H54 (cell line): ENCODE measurements around the gene DCLRE1B.

Experiments used
- DNase-seq: peaks from one replicate; pipeline ENCODE4 v3.0.0; 2011; ENCODE audit warnings: low spot score, mixed read lengths; ENCODE audit not compliant: insufficient read length
- FAIRE-seq: peaks from 3 replicates; lab custom pipeline; 2011; peaks lifted over from hg19 to GRCh38; lab: Jason Lieb, UNC
- POLR2A ChIP-seq: IDR thresholded peaks from 2 replicates; pipeline ENCODE4 v1.6.1; 2011; ENCODE audit warnings: low read depth, mild to moderate bottlenecking, low read length

DCLRE1B gene

GRCh38 chr1:113904674-113905434 lies at the start of gene DCLRE1B, which contains the start of gene AP4B1:
DCLRE1B (plus strand) TSS chr1:113905326; CDS start chr1:113905587, 261 bp downstream.
AP4B1 (minus strand) TSS chr1:113904799; CDS start chr1:113904717, 82 bp downstream.
- peak; percentile 91 for FAIRE-seq
- peak; percentile 93 for DNase-seq
- TF ChIP-seq POLR2A: peak; percentile 84

GRCh38 chr1:113855630-113856400 lies 49.3 kb upstream of the DCLRE1B start:
- no peak for FAIRE-seq
- no peak for TF ChIP-seq POLR2A
- DNase-seq: no peak

GRCh38 chr1:113856401-113856790 lies 48.7 kb upstream of the DCLRE1B start:
- FAIRE-seq: peak; percentile 27
- no peak for DNase-seq
- no peak for TF ChIP-seq POLR2A

- FAIRE-seq (no peak), DNase-seq (no peak)
- no peak for TF ChIP-seq POLR2A
Measured at GRCh38 chr1:113857776-113858175, 47.4 kb upstream of the DCLRE1B start.

- DNase-seq: no peak
- FAIRE-seq: no peak
- TF ChIP-seq POLR2A: no peak
Measured at GRCh38 chr1:113858418-113858817, 46.7 kb upstream of the DCLRE1B start.

- no peak for TF ChIP-seq POLR2A
- FAIRE-seq: no peak
Measured at GRCh38 chr1:113858982-113859381, 46.1 kb upstream of the DCLRE1B start.

GRCh38 chr1:113859478-113860175 lies 45.5 kb upstream of the DCLRE1B start:
- no peak for TF ChIP-seq POLR2A
- no peak for FAIRE-seq

More at GRCh38 chr1:113858982-113859381, 46.1 kb upstream of the DCLRE1B start:
- no peak for DNase-seq

GRCh38 chr1:113860891-113861290 lies 44.2 kb upstream of the DCLRE1B start:
- peak; percentile 93 for FAIRE-seq
- peak; percentile 12 for DNase-seq
- TF ChIP-seq POLR2A: no peak

More at GRCh38 chr1:113859478-113860175, 45.5 kb upstream of the DCLRE1B start:
- no peak for DNase-seq

GRCh38 chr1:113861641-113862040 lies 43.5 kb upstream of the DCLRE1B start:
- FAIRE-seq: no peak
- no peak for TF ChIP-seq POLR2A
- DNase-seq: no peak

- DNase-seq: no peak
- FAIRE-seq: peak; percentile 23
- TF ChIP-seq POLR2A: no peak
Measured at GRCh38 chr1:113868387-113869083, 36.6 kb upstream of the DCLRE1B start.

- TF ChIP-seq POLR2A: no peak
- FAIRE-seq (no peak), DNase-seq (no peak)
Measured at GRCh38 chr1:113870778-113871177, 34.3 kb upstream of the DCLRE1B start.

- TF ChIP-seq POLR2A: no peak
- DNase-seq (peak; percentile 30), FAIRE-seq (peak; percentile 97)
Measured at GRCh38 chr1:113871597-113872113, 33.5 kb upstream of the DCLRE1B start, which contains the start of gene PTPN22. PTPN22 (minus strand) TSS chr1:113871712.
